ENCODE data around the gene FAM81B. TPM values are rescaled to one million over a fixed set of nuclear protein-coding genes. Genes with fewer than 3 reads are reported as not detected.

The FAM81B gene
- total RNA-seq, 2 donors from 2014 or later: 8.2 TPM; not detected in 1

DNA sequence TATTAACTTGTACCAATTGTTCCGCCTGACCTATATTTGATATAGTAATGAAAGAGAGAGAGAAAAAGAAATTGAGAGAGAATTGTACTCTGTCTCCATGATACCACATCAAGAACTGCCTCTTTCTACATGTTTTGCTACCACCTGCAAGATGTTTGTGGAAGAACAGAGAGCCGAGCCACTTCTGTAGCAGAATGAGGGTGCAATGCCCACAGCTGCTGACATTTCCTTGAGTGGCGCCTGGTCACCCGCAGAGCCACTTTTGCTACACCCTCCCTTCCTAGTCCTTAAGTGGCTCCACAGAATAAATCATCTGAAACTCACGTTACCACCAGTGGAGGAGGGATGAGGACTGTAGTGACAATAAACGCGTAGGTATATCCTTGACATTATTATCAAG, 17.1 kb upstream of the FAM81B start:
- Histone ChIP-seq H3K27ac (no peak overlapping the region), H3K9me3 (no peaks in the 10 kb centered on the region), H3K4me1 (replicated peaks) (no peaks in the 10 kb centered on the region), H3K27me3 (replicated peaks; ENCODE audit: insufficient read depth) (no peaks in the 10 kb centered on the region), H3K36me3 (no peaks in the 10 kb centered on the region), H3K4me3 (no peak overlapping the region)
- DNase-seq (ENCODE audit: low spot score): no peak
- 92% methylated on average over 7 of the region's 7 CpGs for WGBS
- TF ChIP-seq CTCF (IDR thresholded peaks at IDR 0.05) (no peak), POLR2AphosphoS5 (IDR thresholded peaks at IDR 0.05) (no peak)
- intact Hi-C loops (cut with DNase I): no loop called here

DNA sequence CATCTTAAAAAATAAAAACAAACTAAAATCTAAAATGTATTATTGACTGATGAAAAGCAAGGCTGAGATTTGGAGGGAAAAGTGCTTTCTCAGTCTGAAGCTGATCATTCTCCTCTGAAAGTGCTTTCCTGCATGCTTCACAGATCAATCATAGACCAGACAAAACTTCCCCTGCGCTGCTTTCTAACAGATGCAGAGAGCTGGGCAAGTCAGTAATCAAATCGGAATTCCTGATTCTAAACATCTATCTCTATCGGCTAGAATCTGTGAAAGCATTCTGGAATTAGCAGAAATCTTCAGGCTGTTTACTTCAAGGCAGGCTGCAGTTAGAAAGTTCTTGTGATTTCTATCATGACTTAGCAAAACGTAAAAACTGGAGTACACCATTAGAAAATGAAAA, 15.6 kb upstream of the FAM81B start:
- Histone ChIP-seq H3K4me1 (replicated peaks) (no peaks in the 10 kb centered on the region), H3K27me3 (replicated peaks; ENCODE audit: insufficient read depth) (no peaks in the 10 kb centered on the region), H3K4me3 (no peak overlapping the region), H3K36me3 (no peaks in the 10 kb centered on the region), H3K9me3 (no peaks in the 10 kb centered on the region), H3K27ac (no peak overlapping the region)
- TF ChIP-seq POLR2AphosphoS5 (IDR thresholded peaks at IDR 0.05) (no peak), CTCF (IDR thresholded peaks at IDR 0.05) (no peak), POLR2A (IDR thresholded peaks at IDR 0.05) (no peak)
- intact Hi-C loops (cut with DNase I): no loop called here
- no peak for DNase-seq (ENCODE audit: low spot score)
- 82% methylated on average over 4 of the region's 4 CpGs for WGBS

- Histone ChIP-seq H3K9me3 (no peaks in the 10 kb centered on the region), H3K4me3 (no peak overlapping the region), H3K27me3 (replicated peaks; ENCODE audit: insufficient read depth) (no peaks in the 10 kb centered on the region), H3K36me3 (no peaks in the 10 kb centered on the region), H3K4me1 (replicated peaks) (no peaks in the 10 kb centered on the region), H3K27ac (no peak overlapping the region)
- intact Hi-C loops (cut with DNase I): no loop called here
- 92% methylated on average over 2 of the region's 2 CpGs for WGBS
- DNase-seq (ENCODE audit: low spot score): no peak
- TF ChIP-seq POLR2A (IDR thresholded peaks at IDR 0.05) (no peak), POLR2AphosphoS5 (IDR thresholded peaks at IDR 0.05) (no peak), CTCF (IDR thresholded peaks at IDR 0.05) (no peak)
Measured at GRCh38 chr5:95379133-95379532, 12.0 kb upstream of the FAM81B start.

- no peaks in the 10 kb centered on the region for H3K4me1 ChIP-seq (replicated peaks)
- no peak overlapping the region for H3K27ac ChIP-seq
- H3K36me3 ChIP-seq: no peaks in the 10 kb centered on the region
- no peaks in the 10 kb centered on the region for H3K27me3 ChIP-seq (replicated peaks; ENCODE audit: insufficient read depth)
- WGBS: 88% methylated on average over 5 of the region's 5 CpGs
- DNase-seq (ENCODE audit: low spot score): no peak
- no peak overlapping the region for H3K4me3 ChIP-seq
- no peaks in the 10 kb centered on the region for H3K9me3 ChIP-seq
- no peak for TF ChIP-seq POLR2A (IDR thresholded peaks at IDR 0.05)
- no peak for TF ChIP-seq CTCF (IDR thresholded peaks at IDR 0.05)
- TF ChIP-seq POLR2AphosphoS5 (IDR thresholded peaks at IDR 0.05): no peak
- intact Hi-C loops (cut with DNase I): no loop called here
Measured at GRCh38 chr5:95380103-95380628, 11.0 kb upstream of the FAM81B start.

DNA sequence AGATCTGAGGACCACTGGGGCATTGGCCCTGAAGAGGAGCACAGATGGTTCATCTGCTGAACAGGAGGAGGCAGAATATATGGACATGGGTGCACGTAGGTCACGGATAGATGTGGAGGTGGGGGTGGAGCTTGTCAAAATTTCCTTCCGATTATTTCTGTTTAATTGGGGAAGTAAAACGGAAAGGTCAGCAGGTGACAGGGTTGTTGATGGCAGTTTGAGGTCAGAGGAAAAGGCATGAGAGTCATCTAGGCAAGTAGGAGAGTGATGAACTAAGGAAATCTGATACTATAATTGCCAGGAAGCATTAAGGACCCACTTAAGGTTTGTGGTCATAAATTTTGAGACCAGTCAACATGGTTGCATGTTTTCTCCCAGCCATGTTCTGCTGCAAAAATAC, 8.4 kb upstream of the FAM81B start:
- no peak overlapping the region for H3K4me3 ChIP-seq
- no peaks in the 10 kb centered on the region for H3K4me1 ChIP-seq (replicated peaks)
- no peak for TF ChIP-seq POLR2AphosphoS5 (IDR thresholded peaks at IDR 0.05)
- TF ChIP-seq CTCF (IDR thresholded peaks at IDR 0.05): no peak
- TF ChIP-seq POLR2A (IDR thresholded peaks at IDR 0.05): no peak
- no peak overlapping the region for H3K27ac ChIP-seq
- no peak for DNase-seq (ENCODE audit: low spot score)
- no peaks in the 10 kb centered on the region for H3K9me3 ChIP-seq
- WGBS: 18% methylated on average over 4 of the region's 4 CpGs
- H3K27me3 ChIP-seq (replicated peaks; ENCODE audit: insufficient read depth): no peaks in the 10 kb centered on the region
- intact Hi-C loops (cut with DNase I): no loop called here
- no peaks in the 10 kb centered on the region for H3K36me3 ChIP-seq
